GM23248 (cell line): ENCODE results near the gene TEX22. TPM values are rescaled to one million over a fixed set of nuclear protein-coding genes. Genes with fewer than 3 reads are reported as not detected.

Experiments used
- DNase-seq: peaks from one replicate; pipeline ENCODE4 v3.0.0-alpha.2; 2015
- H2AFZ ChIP-seq: fragments of 200-600 bp; sonication (generic); 2 replicates; pipeline ENCODE4 v1.6.1; 2016; ENCODE audit warnings: antibody characterized with exemption
- H3F3A ChIP-seq: fragments of 200-600 bp; sonication (generic); 2 replicates; pipeline ENCODE4 v1.6.1; 2016; ENCODE audit warnings: mild to moderate bottlenecking, antibody characterized with exemption, mixed run types; ENCODE audit not compliant: insufficient read depth
- H3K27ac ChIP-seq: fragments of 200-600 bp; sonication (generic); 2 replicates; pipeline ENCODE4 v1.5.1; 2016; ENCODE audit warnings: mild to moderate bottlenecking
- H3K27me3 ChIP-seq: fragments of 200-600 bp; sonication (generic); replicated peaks from 2 replicates; pipeline ENCODE4 v1.6.1; 2016; ENCODE audit warnings: mild to moderate bottlenecking; ENCODE audit not compliant: insufficient read depth
- H3K36me3 ChIP-seq: fragments of 200-600 bp; sonication (generic); 2 replicates; pipeline ENCODE4 v1.6.1; 2016; ENCODE audit warnings: low read depth, mild to moderate bottlenecking
- H3K4me1 ChIP-seq: fragments of 200-600 bp; sonication (generic); 2 replicates; pipeline ENCODE4 v1.6.1; 2016; ENCODE audit warnings: mild to moderate bottlenecking; ENCODE audit not compliant: insufficient read depth
- H3K4me2 ChIP-seq: fragments of 200-600 bp; sonication (generic); one replicate; pipeline ENCODE4 v1.6.1; 2016; ENCODE audit warnings: mild to moderate bottlenecking; ENCODE audit not compliant: unreplicated experiment
- H3K4me3 ChIP-seq: fragments of 200-600 bp; sonication (generic); 2 replicates; pipeline ENCODE4 v1.5.1; 2016; ENCODE audit warnings: mild to moderate bottlenecking
- H3K79me2 ChIP-seq: fragments of 200-600 bp; sonication (generic); 2 replicates; pipeline ENCODE4 v1.6.1; 2016; ENCODE audit warnings: mild to moderate bottlenecking; ENCODE audit not compliant: insufficient read depth
- H3K9ac ChIP-seq: fragments of 200-600 bp; sonication (generic); 2 replicates; pipeline ENCODE4 v1.6.1; 2016; ENCODE audit warnings: mild to moderate bottlenecking
- H3K9me2 ChIP-seq: fragments of 200-600 bp; sonication (generic); 2 replicates; pipeline ENCODE4 v1.6.1; 2016; ENCODE audit warnings: mixed run types, mild to moderate bottlenecking, moderate library complexity; ENCODE audit not compliant: insufficient read depth
- H3K9me3 ChIP-seq: fragments of 200-600 bp; sonication (generic); one replicate; pipeline ENCODE4 v1.6.1; 2017; ENCODE audit warnings: low read depth
- H4K20me1 ChIP-seq: fragments of 200-600 bp; sonication (generic); 2 replicates; pipeline ENCODE4 v1.6.0; 2016; ENCODE audit not compliant: insufficient read depth
- EZH2 ChIP-seq: fragments of 200-600 bp; sonication (generic); IDR thresholded peaks from 2 replicates; pipeline ENCODE4 v1.6.1; 2018; ENCODE audit warnings: antibody characterized with exemption, mild to moderate bottlenecking; ENCODE audit not compliant: insufficient read depth, poor library complexity, severe bottlenecking
- EZH2phosphoT487 ChIP-seq: fragments of 200-600 bp; sonication (generic); IDR thresholded peaks from 2 replicates; pipeline ENCODE4 v1.6.1; 2018; ENCODE audit warnings: antibody characterized with exemption, moderate library complexity, mild to moderate bottlenecking, low read depth; ENCODE audit not compliant: insufficient read depth
- WGBS, 2 experiments: methylation state at CpG; one replicate each; pipeline ENCODE4 v1.1.6; 2015 to 2017; ENCODE audit warnings: low lambda C conversion rate in 2 of 2, low coverage in 1 of 2; ENCODE audit errors: missing lambda C conversion rate in 2 of 2; 5-methylcytosine and 5-hydroxymethylcytosine counted together
- in situ Hi-C: fragments of 300-500 bp; cut with MboI; formaldehyde crosslinking; loops from 2 replicates; pipeline ENCODE4 v1.15.0; 2020
- polyA plus RNA-seq: library from polyadenylated mRNA; unstranded; fragments of >200 nt; fragmentation: Nextera tagmentation; extraction: Ambion mirVana; gene quantifications from 2 replicates; pipeline ENCODE4 v1.2.1, GENCODE V29; 2016
- total RNA-seq: library from RNA; depleted of rRNA; stranded (reverse); fragments of >200 nt; shearing (Covaris generic); gene quantifications from 2 replicates; pipeline ENCODE4 v1.2.3, GENCODE V29; 2014

The TEX22 gene
- total and polyA plus RNA-seq, 2 experiments from 2014 or later: 0.43 to 0.46 TPM

- Histone ChIP-seq H3K9me3 (no peaks in the 10 kb centered on the region), H3K4me3 (no peak overlapping the region), H3K27me3 (no peaks in the 10 kb centered on the region), H3K79me2 (peaks cover 14% of the 10 kb centered on the region; the same call in 1 of the 2 replicates), H3K4me1 (no peaks in the 10 kb centered on the region), H3K27ac (no peak overlapping the region), H2AFZ (no peak overlapping the region), H4K20me1 (no peaks in the 10 kb centered on the region), H3K9me2 (no peaks in the 10 kb centered on the region), H3K4me2 (no peak overlapping the region), H3F3A (no peaks in the 10 kb centered on the region), H3K9ac (no peak overlapping the region), H3K36me3 (no peaks in the 10 kb centered on the region; the same call in 1 of the 2 replicates)
- 84 to 90% methylated on average over 14 to 22 of the region's 22 CpGs for WGBS, 2 experiments
- no peak for DNase-seq
- in situ Hi-C loops: no loop called here
- TF ChIP-seq EZH2phosphoT487: no peak
- TF ChIP-seq EZH2: no peak
Measured at GRCh38 chr14:105450123-105450505, 51.8 kb downstream of the TEX22 start.

GRCh38 chr14:105450864-105451720, 52.8 kb downstream of the TEX22 start:
- Histone ChIP-seq H2AFZ (no peak overlapping the region), H3K4me3 (no peak overlapping the region), H3F3A (no peaks in the 10 kb centered on the region), H3K27ac (no peak overlapping the region), H3K9ac (no peak overlapping the region), H3K79me2 (peaks cover 14% of the 10 kb centered on the region; the same call in 1 of the 2 replicates), H3K9me3 (no peaks in the 10 kb centered on the region), H4K20me1 (no peaks in the 10 kb centered on the region), H3K27me3 (no peaks in the 10 kb centered on the region), H3K4me2 (no peak overlapping the region), H3K36me3 (no peaks in the 10 kb centered on the region; the same call in 1 of the 2 replicates), H3K9me2 (no peaks in the 10 kb centered on the region), H3K4me1 (no peaks in the 10 kb centered on the region)
- no peak for DNase-seq
- no peak for TF ChIP-seq EZH2
- TF ChIP-seq EZH2phosphoT487: no peak
- in situ Hi-C loops: no loop called here
- 91 to 92% methylated on average over 28 to 29 of the region's 29 CpGs for WGBS, 2 experiments

GRCh38 chr14:105452963-105453362, 54.6 kb downstream of the TEX22 start:
- WGBS, 2 experiments: 91 to 92% methylated on average over 14 of the region's 14 CpGs
- in situ Hi-C loops: no loop called here
- no peaks in the 10 kb centered on the region for H3K27me3 ChIP-seq
- H3K9ac ChIP-seq: no peak overlapping the region
- H3F3A ChIP-seq: no peaks in the 10 kb centered on the region
- H3K4me1 ChIP-seq: no peaks in the 10 kb centered on the region
- H3K9me2 ChIP-seq: no peaks in the 10 kb centered on the region
- DNase-seq: no peak
- TF ChIP-seq EZH2phosphoT487: no peak
- H4K20me1 ChIP-seq: no peaks in the 10 kb centered on the region
- H3K27ac ChIP-seq: no peak overlapping the region
- no peak overlapping the region for H2AFZ ChIP-seq
- H3K4me2 ChIP-seq: no peak overlapping the region
- no peaks in the 10 kb centered on the region; the same call in 1 of the 2 replicates for H3K36me3 ChIP-seq
- H3K9me3 ChIP-seq: no peaks in the 10 kb centered on the region
- H3K79me2 ChIP-seq: peaks cover 6% of the 10 kb centered on the region; the same call in 1 of the 2 replicates
- H3K4me3 ChIP-seq: no peak overlapping the region

GRCh38 chr14:105453847-105454246, 55.5 kb downstream of the TEX22 start:
- H3F3A ChIP-seq: no peaks in the 10 kb centered on the region
- no peaks in the 10 kb centered on the region for H3K9me2 ChIP-seq
- H3K27me3 ChIP-seq: no peaks in the 10 kb centered on the region
- no peaks in the 10 kb centered on the region for H3K9me3 ChIP-seq
- WGBS, 2 experiments: 87 to 88% methylated on average over 12 to 14 of the region's 14 CpGs
- H3K79me2 ChIP-seq: no peaks in the 10 kb centered on the region
- no peaks in the 10 kb centered on the region; the same call in 1 of the 2 replicates for H3K36me3 ChIP-seq
- no peak overlapping the region for H3K27ac ChIP-seq
- in situ Hi-C loops: no loop called here
- no peak overlapping the region for H3K4me2 ChIP-seq
- DNase-seq: no peak
- H3K4me1 ChIP-seq: no peaks in the 10 kb centered on the region
- no peak overlapping the region for H3K9ac ChIP-seq
- no peak overlapping the region for H2AFZ ChIP-seq
- TF ChIP-seq EZH2: no peak
- no peak for TF ChIP-seq EZH2phosphoT487
- H3K4me3 ChIP-seq: no peak overlapping the region
- H4K20me1 ChIP-seq: no peaks in the 10 kb centered on the region
